Fibroblast of lung (primary cell): Measurements from ENCODE around the gene ID2. TPM values are rescaled to one million over a fixed set of nuclear protein-coding genes. Genes with fewer than 3 reads are reported as not detected.
"Not testable (repeated sequence)": the region's sequence is repeated elsewhere in the genome, so short reads cannot be mapped to it uniquely, and the experiment has no call there.

Source experiments
- DNase-seq, 2 donors: peaks; one replicate each; pipeline versions ENCODE4 v3.0.0 to v3.0.0-alpha.2; 2010; ENCODE audit warnings: low read depth in 2 of 2
- H2AFZ ChIP-seq: 2 replicates; pipeline ENCODE4 v1.5.1; 2012; ENCODE audit warnings: low read length, control low read depth, inconsistent platforms
- H3K27ac ChIP-seq: 2 replicates; pipeline ENCODE4 v1.5.1; 2011; ENCODE audit warnings: low read length, control low read depth; ENCODE audit not compliant: insufficient read depth
- H3K27me3 ChIP-seq: 2 replicates; pipeline ENCODE4 v1.5.1; 2011; ENCODE audit warnings: mild to moderate bottlenecking, low read length; ENCODE audit not compliant: control insufficient read depth, insufficient read depth
- H3K36me3 ChIP-seq: 2 replicates; pipeline ENCODE4 v1.5.1; 2011; ENCODE audit warnings: low read length; ENCODE audit not compliant: control insufficient read depth, insufficient read depth
- H3K4me1 ChIP-seq: 2 replicates; pipeline ENCODE4 v1.5.1; 2011; ENCODE audit warnings: low read length; ENCODE audit not compliant: control insufficient read depth, insufficient read depth; ENCODE audit errors: extremely low read depth
- H3K4me2 ChIP-seq: 2 replicates; pipeline ENCODE4 v1.5.1; 2011; ENCODE audit warnings: low read length, control low read depth; ENCODE audit not compliant: insufficient read depth; ENCODE audit errors: extremely low read depth
- H3K4me3 ChIP-seq, 4 experiments: fragments of 200-600 bp in 1 of 4; sonication (generic) in 1 of 4; replicated peaks in 1 of 4; 2 replicates each; pipeline ENCODE4 v1.5.1; 2011 to 2016; ENCODE audit warnings: low read length in 4 of 4, low read depth in 3 of 4, mild to moderate bottlenecking in 3 of 4, control low read depth in 2 of 4, inconsistent platforms in 1 of 4, mixed read lengths in 1 of 4; ENCODE audit not compliant: insufficient read depth in 1 of 4; ENCODE audit errors: control extremely low read depth in 1 of 4
- H3K79me2 ChIP-seq: 2 replicates; pipeline ENCODE4 v1.5.1; 2012; ENCODE audit warnings: mild to moderate bottlenecking, low read length, inconsistent platforms; ENCODE audit not compliant: control insufficient read depth, insufficient read depth
- H3K9ac ChIP-seq: 2 replicates; pipeline ENCODE4 v1.5.1; 2011; ENCODE audit warnings: mild to moderate bottlenecking, low read length, control low read depth; ENCODE audit not compliant: insufficient read depth
- H3K9me3 ChIP-seq: 2 replicates; pipeline ENCODE4 v1.5.1; 2012; ENCODE audit warnings: low read depth, low read length; ENCODE audit not compliant: control insufficient read depth, insufficient read depth
- H4K20me1 ChIP-seq: 2 replicates; pipeline ENCODE4 v1.5.1; 2011; ENCODE audit warnings: low read length; ENCODE audit not compliant: control insufficient read depth, insufficient read depth; ENCODE audit errors: extremely low read depth
- CTCF ChIP-seq, 2 donors: IDR thresholded peaks in 1 of 2; conservative IDR thresholded peaks in 1 of 2; 1 replicate in 1 of 2; 2 replicates in 1 of 2; pipeline ENCODE4 v1.5.1; 2011 to 2012; ENCODE audit warnings: low read length in 2 of 2, control low read depth in 1 of 2, inconsistent platforms in 1 of 2, low read depth in 1 of 2, mild to moderate bottlenecking in 1 of 2
- EZH2 ChIP-seq: IDR thresholded peaks from 2 replicates; pipeline ENCODE4 v1.5.1; 2012; ENCODE audit warnings: low read length, control low read depth, mild to moderate bottlenecking; ENCODE audit errors: missing control alignments
- polyA plus RNA-seq, 2 donors: library from polyadenylated mRNA; depleted of rRNA in 1 of 2; stranded (reverse) in 1 of 2; unstranded in 1 of 2; fragments of >200 nt; gene quantifications; 2 replicates each; pipeline ENCODE4 v1.2.1, GENCODE V29; 2011 to 2012; ENCODE audit warnings: missing spikeins in 1 of 2
- total RNA-seq: library from RNA; depleted of rRNA; stranded (reverse); fragments of >200 nt; gene quantifications from 2 replicates; pipeline ENCODE4 v1.2.1, GENCODE V29; 2014

Gene ID2
- total and polyA plus RNA-seq, 2 donors (not counting 1 experiment from before 2014, with no cell fraction given) = 23.1 to 66.6 TPM

GRCh38 chr2:8728305-8729015 is 46.6 kb downstream of the ID2 start:
- no peak overlapping the region for H3K27ac ChIP-seq
- TF ChIP-seq CTCF (conservative IDR thresholded peaks at IDR 0.05 in 1 of 2, IDR thresholded peaks at IDR 0.05 in 1 of 2; ENCODE audit: low read depth in 1 of 2, low read length in 2 of 2) (no peak), EZH2 (no peak)
- no peak for DNase-seq
- no peaks in the 10 kb centered on the region for H3K27me3 ChIP-seq
- H3K4me3 ChIP-seq = no peak overlapping the region
- H3K36me3 ChIP-seq = peaks cover 6% of the 10 kb centered on the region
- no peak overlapping the region for H3K4me2 ChIP-seq
- no peaks in the 10 kb centered on the region for H4K20me1 ChIP-seq
- no peaks in the 10 kb centered on the region for H3K79me2 ChIP-seq
- no peak overlapping the region for H3K9ac ChIP-seq
- H2AFZ ChIP-seq = no peak overlapping the region
- no peaks in the 10 kb centered on the region for H3K9me3 ChIP-seq
- H3K4me1 ChIP-seq = no peaks in the 10 kb centered on the region

GRCh38 chr2:8729101-8729500 is 47.2 kb downstream of the ID2 start:
- not testable (repeated sequence) for H3K27me3 ChIP-seq, H3K36me3 ChIP-seq, H3K4me2 ChIP-seq, H3K4me3 ChIP-seq, H4K20me1 ChIP-seq, H2AFZ ChIP-seq, H3K27ac ChIP-seq, H3K79me2 ChIP-seq, H3K9me3 ChIP-seq, DNase-seq, H3K4me1 ChIP-seq, H3K9ac ChIP-seq

GRCh38 chr2:8729939-8730338 is 48.1 kb downstream of the ID2 start:
- TF ChIP-seq EZH2 (no peak), CTCF (conservative IDR thresholded peaks at IDR 0.05 in 1 of 2, IDR thresholded peaks at IDR 0.05 in 1 of 2; ENCODE audit: low read depth in 1 of 2, low read length in 2 of 2) (no peak)
- no peak overlapping the region for H3K4me3 ChIP-seq
- no peaks in the 10 kb centered on the region for H3K27me3 ChIP-seq
- no peak overlapping the region for H3K9ac ChIP-seq
- peak in 1 of 2 donors; percentile 34 for DNase-seq
- no peaks in the 10 kb centered on the region for H3K9me3 ChIP-seq
- H3K4me2 ChIP-seq = no peak overlapping the region
- H3K4me1 ChIP-seq = no peaks in the 10 kb centered on the region
- no peak overlapping the region for H2AFZ ChIP-seq
- no peak overlapping the region for H3K27ac ChIP-seq
- H3K36me3 ChIP-seq = peaks cover 8% of the 10 kb centered on the region
- H3K79me2 ChIP-seq = no peaks in the 10 kb centered on the region
- H4K20me1 ChIP-seq = no peaks in the 10 kb centered on the region
